CD4-positive, alpha-beta T cell (primary cell): ENCODE results near the gene SAPCD1. TPM values are rescaled to one million over a fixed set of nuclear protein-coding genes. Genes with fewer than 3 reads are reported as not detected.

ENCODE experiments used
- ATAC-seq: fragments of 200-7000 bp; cut with Tn5 transposase; one replicate; pipeline ENCODE4 v1.10.0; 2022; ENCODE audit warnings: mild to moderate bottlenecking; ENCODE audit not compliant: poor library complexity
- CTCF ChIA-PET: fragments of 350-600 bp; sonication (Branson Sonifier 250); formaldehyde crosslinking; loops from one replicate; lab custom pipeline; 2021; ENCODE audit warnings: antibody characterized with exemption, inconsistent platforms; lab: Charles Lee
- POLR2A ChIA-PET: fragments of 350-600 bp; sonication (Branson Sonifier 250); formaldehyde crosslinking; loops from one replicate; lab custom pipeline; 2021; ENCODE audit warnings: antibody characterized with exemption, inconsistent platforms; lab: Charles Lee
- DNase-seq, 14 experiments: peaks; one replicate each; pipeline ENCODE4 v3.0.0-alpha.2; 2013 to 2020; ENCODE audit warnings: mixed read lengths in 2 of 14
- H3K27ac ChIP-seq, 2 donors: one replicate each; pipeline versions ENCODE4 v1.5.1 to v1.7.0; 2013; ENCODE audit warnings: low read length in 2 of 2, low read depth in 1 of 2, mild to moderate bottlenecking in 1 of 2
- H3K27me3 ChIP-seq, 2 experiments: 1 replicate in 1 of 2; 2 replicates in 1 of 2; pipeline versions ENCODE4 v1.6.1 to v1.7.0; 2013; ENCODE audit warnings: low read length in 2 of 2, control low read depth in 1 of 2, mild to moderate bottlenecking in 1 of 2, moderate library complexity in 1 of 2; ENCODE audit not compliant: insufficient read depth in 2 of 2, control insufficient read depth in 1 of 2
- H3K36me3 ChIP-seq: one replicate; pipeline ENCODE4 v1.6.1; 2013; ENCODE audit warnings: low read length, control low read depth; ENCODE audit not compliant: insufficient read depth
- H3K4me1 ChIP-seq: one replicate; pipeline ENCODE4 v1.6.1; 2013; ENCODE audit warnings: low read length, control low read depth; ENCODE audit not compliant: insufficient read depth
- H3K4me3 ChIP-seq: one replicate; pipeline ENCODE4 v1.5.1; 2013; ENCODE audit warnings: mild to moderate bottlenecking, low read length, moderate library complexity
- H3K9me3 ChIP-seq, 2 experiments: 1 replicate in 1 of 2; 2 replicates in 1 of 2; pipeline versions ENCODE4 v1.6.1 to v1.7.0; 2013; ENCODE audit warnings: low read length in 2 of 2, mild to moderate bottlenecking in 2 of 2, control low read depth in 1 of 2, moderate library complexity in 1 of 2; ENCODE audit not compliant: control insufficient read depth in 1 of 2, insufficient read depth in 1 of 2
- H3K27ac Mint-ChIP-seq: one replicate; pipeline ENCODE4 v1.8.0; 2020; ENCODE audit warnings: mixed read lengths
- H3K27me3 Mint-ChIP-seq: one replicate; pipeline ENCODE4 v1.8.0; 2021; ENCODE audit warnings: mixed read lengths
- H3K36me3 Mint-ChIP-seq: one replicate; pipeline ENCODE4 v1.8.0; 2021; ENCODE audit warnings: low read depth, mixed read lengths
- H3K4me1 Mint-ChIP-seq: one replicate; pipeline ENCODE4 v1.8.0; 2021; ENCODE audit warnings: low read depth, mixed read lengths
- H3K4me3 Mint-ChIP-seq: one replicate; pipeline ENCODE4 v1.8.0; 2020; ENCODE audit warnings: mild to moderate bottlenecking, mixed read lengths
- H3K9me3 Mint-ChIP-seq: one replicate; pipeline ENCODE4 v1.8.0; 2020; ENCODE audit warnings: mixed read lengths
- intact Hi-C, 2 experiments: fragments of 100-400 bp; cut with DNase I in 1 of 2; cut with micrococcal nuclease in 1 of 2; formaldehyde crosslinking; loops; one replicate each; pipeline versions ENCODE4 v1.15.1 to v1.9.0; 2023 to 2025; cut with DNase I, micrococcal nuclease
- total RNA-seq, 174 experiments: library from RNA in 2 of 174; stranded (reverse) in 2 of 174; gene quantifications; one replicate each; pipeline ENCODE4 v1.2.3 and lab custom pipeline; 2021 to 2026
- TF ChIP-seq, protein P1 (sequence below): fragments of 200-600 bp; IDR thresholded peaks from one replicate; pipeline ENCODE4 v1.8.0; 2022; ENCODE audit warnings: antibody characterized with exemption, mild to moderate bottlenecking

Gene SAPCD1
- total RNA-seq, 2 experiments from 2014 or later = 2.7 to 2.8 TPM

DNA sequence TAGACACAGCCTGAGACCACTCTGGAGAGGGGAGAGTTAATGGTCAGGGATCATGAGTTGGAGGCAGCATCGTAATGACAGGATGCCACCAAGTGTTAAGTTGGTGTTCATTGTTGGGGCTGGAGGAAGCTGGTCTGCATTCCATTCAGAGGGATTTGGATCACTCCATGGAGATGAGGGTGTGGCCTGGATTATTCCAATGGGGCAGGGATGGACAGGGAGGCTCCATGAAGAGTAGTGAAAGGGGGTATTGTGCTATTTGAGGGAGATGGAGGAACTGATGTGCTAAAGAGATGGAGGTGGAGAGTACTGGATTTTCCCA lies 1.1 kb downstream of the SAPCD1 start:
- H3K4me1 ChIP-seq = peaks cover 5% of the 10 kb centered on the region
- Mint-ChIP-seq H3K27me3 (no peaks in the 10 kb centered on the region), H3K36me3 (peaks cover 4% of the 10 kb centered on the region), H3K4me1 (no peaks in the 10 kb centered on the region), H3K9me3 (no peaks in the 10 kb centered on the region), H3K27ac (no peak overlapping the region), H3K4me3 (no peak overlapping the region)
- CTCF ChIA-PET = interaction anchor here (0.6 kb wide), 1 partner anchor 68 kb away, joined by 6 read pairs; no protein-coding TSS in a partner anchor
- POLR2A ChIA-PET = no interaction called here
- TF ChIP-seq, protein P1, sequence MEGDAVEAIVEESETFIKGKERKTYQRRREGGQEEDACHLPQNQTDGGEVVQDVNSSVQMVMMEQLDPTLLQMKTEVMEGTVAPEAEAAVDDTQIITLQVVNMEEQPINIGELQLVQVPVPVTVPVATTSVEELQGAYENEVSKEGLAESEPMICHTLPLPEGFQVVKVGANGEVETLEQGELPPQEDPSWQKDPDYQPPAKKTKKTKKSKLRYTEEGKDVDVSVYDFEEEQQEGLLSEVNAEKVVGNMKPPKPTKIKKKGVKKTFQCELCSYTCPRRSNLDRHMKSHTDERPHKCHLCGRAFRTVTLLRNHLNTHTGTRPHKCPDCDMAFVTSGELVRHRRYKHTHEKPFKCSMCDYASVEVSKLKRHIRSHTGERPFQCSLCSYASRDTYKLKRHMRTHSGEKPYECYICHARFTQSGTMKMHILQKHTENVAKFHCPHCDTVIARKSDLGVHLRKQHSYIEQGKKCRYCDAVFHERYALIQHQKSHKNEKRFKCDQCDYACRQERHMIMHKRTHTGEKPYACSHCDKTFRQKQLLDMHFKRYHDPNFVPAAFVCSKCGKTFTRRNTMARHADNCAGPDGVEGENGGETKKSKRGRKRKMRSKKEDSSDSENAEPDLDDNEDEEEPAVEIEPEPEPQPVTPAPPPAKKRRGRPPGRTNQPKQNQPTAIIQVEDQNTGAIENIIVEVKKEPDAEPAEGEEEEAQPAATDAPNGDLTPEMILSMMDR = no peak
- intact Hi-C loops = no loop called here
- H3K27me3 ChIP-seq = no peaks in the 10 kb centered on the region
- H3K9me3 ChIP-seq = no peaks in the 10 kb centered on the region
- H3K4me3 ChIP-seq = no peak overlapping the region
- no peak overlapping the region for H3K27ac ChIP-seq
- DNase-seq (no peak), ATAC-seq (no peak)
- H3K36me3 ChIP-seq = peaks cover 2% of the 10 kb centered on the region

DNA sequence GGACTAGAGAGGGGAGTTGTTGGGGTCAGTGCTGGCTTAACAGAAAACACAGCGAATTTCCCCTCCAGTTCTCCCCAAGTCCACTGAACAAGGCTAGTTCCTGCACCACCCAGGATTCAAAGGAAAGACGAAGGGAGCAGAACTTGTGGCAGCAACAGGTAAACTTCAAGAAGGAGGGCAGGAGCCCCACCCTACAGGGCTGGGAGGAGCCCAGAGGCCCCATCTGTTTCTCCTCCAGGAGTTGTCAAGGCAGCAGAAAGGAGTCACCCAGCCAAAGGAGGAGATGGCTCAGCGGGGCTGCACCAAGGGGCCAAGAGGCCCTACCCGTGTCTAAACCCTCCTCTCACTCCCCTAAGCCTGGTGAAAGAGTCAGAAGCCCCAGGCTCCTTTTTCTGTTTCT lies 1.7 kb downstream of the SAPCD1 start:
- peaks cover 2% of the 10 kb centered on the region for H3K36me3 ChIP-seq
- no peaks in the 10 kb centered on the region for H3K27me3 Mint-ChIP-seq
- H3K4me3 Mint-ChIP-seq = no peak overlapping the region
- ChIA-PET POLR2A (no interaction called here), CTCF (interaction anchor here (0.6 kb wide), 1 partner anchor 68 kb away, joined by 6 read pairs; no protein-coding TSS in a partner anchor)
- H3K4me1 Mint-ChIP-seq = no peaks in the 10 kb centered on the region
- intact Hi-C loops = no loop called here
- TF ChIP-seq, protein P1 = no peak
- ATAC-seq (no peak), DNase-seq (no peak)
- H3K4me3 ChIP-seq = no peak overlapping the region
- H3K27me3 ChIP-seq = no peaks in the 10 kb centered on the region
- peaks cover 4% of the 10 kb centered on the region for H3K36me3 Mint-ChIP-seq
- H3K27ac ChIP-seq = no peak overlapping the region
- no peaks in the 10 kb centered on the region for H3K9me3 Mint-ChIP-seq
- H3K9me3 ChIP-seq = no peaks in the 10 kb centered on the region
- peaks cover 8% of the 10 kb centered on the region for H3K4me1 ChIP-seq
- H3K27ac Mint-ChIP-seq = no peak overlapping the region

DNA sequence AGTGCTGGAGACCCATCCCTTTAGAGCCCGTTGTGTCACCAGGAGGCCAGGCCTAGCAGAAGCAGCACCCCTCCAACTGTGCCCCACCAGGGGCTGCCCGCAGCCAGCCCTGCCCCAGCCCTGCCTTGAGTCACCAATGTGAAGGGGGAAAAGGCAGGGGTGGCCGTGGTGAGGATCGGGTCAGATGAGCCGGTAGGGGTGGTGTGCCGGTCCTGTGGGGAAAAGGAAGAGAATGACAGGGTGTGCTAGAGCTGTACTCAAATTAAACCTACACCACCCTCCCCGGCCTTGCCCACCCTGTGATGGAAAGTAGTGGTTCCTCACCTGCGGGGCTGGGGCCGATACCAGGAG lies 3.1 kb downstream of the SAPCD1 start:
- Mint-ChIP-seq H3K9me3 (no peaks in the 10 kb centered on the region), H3K4me3 (no peak overlapping the region), H3K4me1 (peaks cover 8% of the 10 kb centered on the region), H3K27me3 (no peaks in the 10 kb centered on the region), H3K27ac (no peak overlapping the region), H3K36me3 (peaks cover 3% of the 10 kb centered on the region)
- Histone ChIP-seq H3K4me1 (peaks cover 16% of the 10 kb centered on the region), H3K27ac (no peak overlapping the region), H3K9me3 (no peaks in the 10 kb centered on the region), H3K36me3 (peaks cover 2% of the 10 kb centered on the region), H3K4me3 (no peak overlapping the region), H3K27me3 (no peaks in the 10 kb centered on the region)
- TF ChIP-seq, protein P1 = no peak
- intact Hi-C loops = no loop called here
- ChIA-PET CTCF (no interaction called here), POLR2A (interaction anchor here (1.2 kb wide), 1 partner anchor 12 kb away, joined by 3 read pairs; the partner anchor contains the start of gene VWA7)
- DNase-seq (no peak), ATAC-seq (no peak)
